K562 (cell line): ENCODE data around the gene TMA7B. TPM values are rescaled to one million over a fixed set of nuclear protein-coding genes. Genes with fewer than 3 reads are reported as not detected.

Source experiments
- ATAC-seq: fragments of 200-7000 bp; cut with Tn5 transposase; 3 replicates; pipeline ENCODE4 v1.9.1; 2020; ENCODE audit warnings: moderate library complexity
- BruUV-seq: library from RNA; stranded (reverse); fragments of 400-500 nt; replicated peaks from 2 replicates; lab custom pipeline; 2021; lab: Mats Ljungman, UMichigan
- CTCF ChIA-PET: fragments of 300-600 bp; formaldehyde crosslinking; extraction: SDS; loops from one replicate; lab custom pipeline; 2021; ENCODE audit warnings: low intra/inter-chr PET ratio; lab: Yijun Ruan, JAX
- POLR2A ChIA-PET: fragments of 300-600, 350-650 bp; sonication (Branson Sonifier 250); formaldehyde crosslinking; extraction: SDS; loops from one replicate; lab custom pipeline; 2021; ENCODE audit warnings: antibody characterized with exemption, inconsistent platforms; lab: Yijun Ruan, JAX
- DNase-seq, 4 experiments: peaks; one replicate each; pipeline versions ENCODE4 v3.0.0 to v3.0.0-alpha.2; 2011 to 2018; ENCODE audit warnings: low spot score in 3 of 4, mixed read lengths in 3 of 4; ENCODE audit errors: extremely low read depth in 1 of 4
- FAIRE-seq: peaks from 2 replicates; lab custom pipeline; 2011; peaks lifted over from hg19 to GRCh38; lab: Jason Lieb, UNC
- H2AFZ ChIP-seq: 2 replicates; pipeline ENCODE4 v1.6.0; 2011; ENCODE audit warnings: low read depth, low read length, control low read depth, inconsistent platforms
- H3K27ac ChIP-seq: fragments of 200-600 bp; 3 replicates; pipeline ENCODE4 v1.8.0; 2011; ENCODE audit warnings: low read depth, mild to moderate bottlenecking, control low read depth, inconsistent platforms, low read length, moderate library complexity, mixed read lengths; ENCODE audit errors: extremely low read depth
- H3K27me3 ChIP-seq, 2 experiments: fragments of 300-600 bp in 1 of 2; 2 replicates in 1 of 2; 3 replicates in 1 of 2; pipeline versions ENCODE4 v1.6.0 to v1.8.0; 2011; ENCODE audit warnings: inconsistent platforms in 2 of 2, low read length in 2 of 2, mild to moderate bottlenecking in 1 of 2, mixed read lengths in 1 of 2, moderate library complexity in 1 of 2; ENCODE audit not compliant: control insufficient read depth in 2 of 2, insufficient read depth in 2 of 2
- H3K36me3 ChIP-seq: fragments of 300-600 bp; 3 replicates; pipeline ENCODE4 v1.8.0; 2011; ENCODE audit warnings: mild to moderate bottlenecking, low read length, inconsistent platforms; ENCODE audit not compliant: control insufficient read depth, insufficient read depth
- H3K4me1 ChIP-seq, 2 experiments: fragments of 200-600 bp in 1 of 2; replicated peaks in 1 of 2; 2 replicates in 1 of 2; 3 replicates in 1 of 2; pipeline versions ENCODE4 v1.5.1 to v1.8.0; 2011; ENCODE audit warnings: inconsistent platforms in 2 of 2, low read length in 2 of 2, mild to moderate bottlenecking in 1 of 2, mixed read lengths in 1 of 2, moderate library complexity in 1 of 2; ENCODE audit not compliant: control insufficient read depth in 2 of 2, insufficient read depth in 2 of 2
- H3K4me2 ChIP-seq: 2 replicates; pipeline ENCODE4 v1.6.1; 2011; ENCODE audit warnings: low read length, control low read depth, inconsistent platforms, mixed read lengths; ENCODE audit not compliant: insufficient read depth
- H3K4me3 ChIP-seq: fragments of 200-600 bp; sonication (generic), shearing (Covaris generic); 2 replicates; pipeline ENCODE4 v1.5.1; 2016; ENCODE audit warnings: control low read depth, inconsistent platforms
- H3K79me2 ChIP-seq: fragments of 200-600 bp; 3 replicates; pipeline ENCODE4 v1.8.0; 2011; ENCODE audit warnings: low read length, inconsistent platforms; ENCODE audit not compliant: control insufficient read depth, insufficient read depth
- H3K9ac ChIP-seq, 2 experiments: 2 replicates each; pipeline versions ENCODE4 v1.6.0 to v1.6.1; 2011; ENCODE audit warnings: low read depth in 2 of 2, low read length in 2 of 2, control low read depth in 1 of 2, inconsistent platforms in 1 of 2, mild to moderate bottlenecking in 1 of 2, mixed read lengths in 1 of 2; ENCODE audit not compliant: insufficient read depth in 1 of 2
- H3K9me1 ChIP-seq: one replicate; pipeline ENCODE4 v1.6.0; 2011; ENCODE audit warnings: inconsistent platforms, mild to moderate bottlenecking, low read length, moderate library complexity; ENCODE audit not compliant: control insufficient read depth, insufficient read depth
- H3K9me3 ChIP-seq: replicated peaks from 2 replicates; pipeline ENCODE4 v1.5.1; 2011; ENCODE audit warnings: low read depth, low read length, inconsistent platforms; ENCODE audit not compliant: control insufficient read depth, insufficient read depth
- H4K20me1 ChIP-seq: replicated peaks from 2 replicates; pipeline ENCODE4 v1.6.1; 2011; ENCODE audit warnings: low read length, inconsistent platforms, mixed read lengths; ENCODE audit not compliant: control insufficient read depth, insufficient read depth
- CEBPB ChIP-seq: fragments of 450-650 bp; IDR thresholded peaks from 2 replicates; pipeline ENCODE4 v1.6.1; 2016; ENCODE audit warnings: missing genetic modification characterization, missing compliant biosample characterization
- CEBPG ChIP-seq, 3 experiments: fragments of 200-800 bp in 1 of 3; sonication (Bioruptor generic) in 1 of 3; sonication (generic) in 1 of 3; formaldehyde crosslinking in 1 of 3; IDR thresholded peaks in 2 of 3; conservative IDR thresholded peaks in 1 of 3; 2 replicates each; pipeline versions ENCODE4 v1.6.1 to v1.8.0; 2016 to 2022; ENCODE audit warnings: missing compliant biosample characterization in 2 of 3, missing genetic modification characterization in 2 of 3, mild to moderate bottlenecking in 1 of 3, missing genetic modification reagents in 1 of 3
- DPF2 ChIP-seq: fragments of 450-650 bp; IDR thresholded peaks from 2 replicates; pipeline ENCODE4 v1.6.1; 2016
- EHMT2 ChIP-seq: fragments of 450-650 bp; IDR thresholded peaks from 2 replicates; pipeline ENCODE4 v1.6.1; 2018; ENCODE audit warnings: antibody characterized with exemption
- EZH2 ChIP-seq: IDR thresholded peaks from 2 replicates; pipeline ENCODE4 v1.6.1; 2012; ENCODE audit warnings: low read depth, mild to moderate bottlenecking, inconsistent platforms, low read length, borderline replicate concordance
- HDAC2 ChIP-seq: fragments of 450-650 bp; IDR thresholded peaks from 2 replicates; pipeline ENCODE4 v1.6.1; 2016; ENCODE audit warnings: mild to moderate bottlenecking
- HIVEP1 ChIP-seq: fragments of 250-450 bp; sonication (Bioruptor Pico); IDR thresholded peaks from 2 replicates; pipeline ENCODE4 v1.4.0; 2020; ENCODE audit warnings: mild to moderate bottlenecking
- JUND ChIP-seq, 2 experiments: IDR thresholded peaks; 2 replicates in 1 of 2; 3 replicates in 1 of 2; pipeline ENCODE4 v1.6.1; 2011; ENCODE audit warnings: borderline replicate concordance in 2 of 2, low read depth in 2 of 2, low read length in 2 of 2, improper control_type of control experiment in 1 of 2, missing biosample characterization in 1 of 2, missing genetic modification characterization in 1 of 2, missing genetic modification reagents in 1 of 2
- MAFK ChIP-seq: IDR thresholded peaks from 2 replicates; pipeline ENCODE4 v1.6.1; 2011; ENCODE audit warnings: low read length, improper control_type of control experiment
- MYNN ChIP-seq, 2 experiments: sonication (generic); formaldehyde crosslinking in 1 of 2; IDR thresholded peaks; 2 replicates each; pipeline versions ENCODE4 v1.5.0 to v1.6.1; 2016 to 2020; ENCODE audit warnings: antibody characterized with exemption in 1 of 2, missing genetic modification reagents in 1 of 2
- NEUROD1 ChIP-seq: fragments of 150-350 bp; IDR thresholded peaks from 2 replicates; pipeline ENCODE4 v1.6.1; 2014; ENCODE audit warnings: borderline replicate concordance, low read length, low read depth; ENCODE audit not compliant: partially characterized antibody
- NFIC ChIP-seq: fragments of 450-650 bp; IDR thresholded peaks from 2 replicates; pipeline ENCODE4 v1.6.1; 2017; ENCODE audit warnings: mild to moderate bottlenecking, inconsistent platforms
- NFRKB ChIP-seq: fragments of 450-650 bp; IDR thresholded peaks from 2 replicates; pipeline ENCODE4 v1.6.1; 2016; ENCODE audit warnings: low read depth
- POLR2A ChIP-seq: fragments of 450-650 bp; conservative IDR thresholded peaks from 2 replicates; pipeline ENCODE4 v1.6.1; 2016
- RBM14 ChIP-seq: fragments of 200-400 bp; formaldehyde crosslinking; IDR thresholded peaks from 2 replicates; pipeline ENCODE4 v1.6.1; 2018; ENCODE audit warnings: low read depth, mild to moderate bottlenecking, low read length, moderate library complexity, borderline replicate concordance; ENCODE audit not compliant: insufficient read depth
- SNRNP70 ChIP-seq: fragments of 200-400 bp; formaldehyde crosslinking; optimal IDR thresholded peaks from 2 replicates; pipeline ENCODE3; 2017; ENCODE audit warnings: low read depth, low read length
- TBL1XR1 ChIP-seq, 2 experiments: IDR thresholded peaks; 2 replicates each; pipeline ENCODE4 v1.6.1; 2012; ENCODE audit warnings: improper control_type of control experiment in 2 of 2, low read length in 2 of 2, mild to moderate bottlenecking in 1 of 2
- TCF3 ChIP-seq: sonication (generic); formaldehyde crosslinking; IDR thresholded peaks from 2 replicates; pipeline ENCODE4 v1.4.0; 2020; ENCODE audit warnings: mild to moderate bottlenecking, missing genetic modification reagents
- ZBTB17 ChIP-seq: fragments of 450-650 bp; formaldehyde crosslinking; IDR thresholded peaks from 2 replicates; pipeline ENCODE4 v1.4.0; 2020; ENCODE audit warnings: mild to moderate bottlenecking
- ZNF143 ChIP-seq: sonication (generic); formaldehyde crosslinking; IDR thresholded peaks from 2 replicates; pipeline ENCODE4 v1.9.0; 2022; ENCODE audit warnings: mild to moderate bottlenecking, missing genetic modification reagents
- ZNF165 ChIP-seq: fragments of 250-450 bp; sonication (Bioruptor Pico); IDR thresholded peaks from 2 replicates; pipeline ENCODE4 v1.4.0; 2020; ENCODE audit warnings: borderline replicate concordance
- WGBS: fragments of 100-300 bp; shearing (Covaris generic); methylation state at CpG from one replicate; pipeline ENCODE4 v1.1.6; 2016; ENCODE audit warnings: low coverage, mixed read lengths; ENCODE audit not compliant: insufficient coverage; ENCODE audit errors: missing lambda C conversion rate; 5-methylcytosine and 5-hydroxymethylcytosine counted together
- in situ Hi-C: fragments of 300-500 bp; cut with MboI; formaldehyde crosslinking; loops from 4 replicates; pipeline ENCODE4 v1.15.0; 2018; ENCODE audit warnings: inconsistent platforms, mixed read lengths
- intact Hi-C: fragments of 100-400 bp; cut with micrococcal nuclease; formaldehyde crosslinking; loops from 2 replicates; pipeline ENCODE4 v1.14.2; 2022
- polyA plus RNA-seq, 8 experiments: library from polyadenylated mRNA; depleted of rRNA in 4 of 8; stranded (reverse) in 5 of 8; unstranded in 3 of 8; fragments of >200 nt; fragmentation: Nextera tagmentation in 2 of 8; fragmentation: Illumina TruSeq in 1 of 8; extraction: Ambion mirVana in 2 of 8; extraction: Trizol in 1 of 8; gene quantifications; 2 replicates each; pipeline versions ENCODE4 v1.2.1 to v1.2.3, GENCODE V29; 2011 to 2014; ENCODE audit warnings: inconsistent platforms in 1 of 8, missing spikeins in 1 of 8
- total RNA-seq, 7 experiments: library from RNA; depleted of rRNA in 6 of 7; stranded (reverse); fragments of >200 nt in 6 of 7; fragmentation: Illumina TruSeq in 2 of 7; extraction: Trizol in 2 of 7; gene quantifications; 2 replicates each; pipeline versions ENCODE4 v1.2.1 to v1.2.3, GENCODE V29; 2011 to 2021; ENCODE audit warnings: low replicate concordance in 1 of 7

The TMA7B gene
- total and polyA plus RNA-seq, 9 of the 15 experiments (the other 6 are each of a cell fraction or from before 2014, with no cell fraction given), result 5.6 to 14.2 (median 11.8) TPM

DNA sequence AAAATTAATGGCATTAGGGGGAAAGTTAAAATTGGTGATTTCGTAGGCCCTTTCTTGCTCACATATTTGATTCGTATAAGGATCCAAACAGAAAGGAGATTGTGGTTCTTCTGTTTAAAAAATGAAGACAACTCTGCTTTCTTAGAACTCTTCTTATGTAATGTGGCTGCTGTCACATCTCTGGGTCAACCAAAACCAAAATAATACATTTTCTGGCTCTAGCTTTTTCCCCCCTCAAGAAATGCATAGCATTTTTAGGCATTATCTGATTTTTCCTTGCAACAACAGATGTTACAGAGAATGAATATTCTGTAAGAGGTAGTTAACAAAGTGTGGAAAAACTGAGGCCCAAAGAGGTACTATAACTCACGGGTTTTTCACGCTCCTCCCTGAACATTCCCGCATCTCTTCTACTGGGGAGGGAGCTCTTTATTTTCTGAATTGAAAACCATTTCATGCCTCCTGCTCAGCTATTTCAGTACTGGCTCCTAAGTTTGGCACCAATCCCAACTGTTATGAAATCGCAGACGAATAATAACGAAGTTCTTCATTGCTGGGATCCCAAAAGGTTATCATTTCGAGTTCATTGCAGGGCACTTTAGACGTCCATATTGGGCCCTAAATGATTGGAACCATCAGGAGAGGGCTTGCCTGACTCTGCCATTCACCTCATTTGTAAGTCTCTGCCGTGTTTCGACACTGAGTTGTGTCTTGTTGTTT, 42.3 kb upstream of the TMA7B start:
- intact Hi-C loops, result no loop called here
- Histone ChIP-seq H3K4me1 (peaks cover 27 to 64% of the 10 kb centered on the region in 2 experiments), H2AFZ (peak overlapping the region; percentile 84), H3K9me1 (no peaks in the 10 kb centered on the region), H3K79me2 (peaks cover 37% of the 10 kb centered on the region; the same call in 2 of the 3 replicates), H3K36me3 (no peaks in the 10 kb centered on the region), H3K27me3 (no peaks in the 10 kb centered on the region), H3K9ac (peak overlapping the region in 1 of 2 experiments; percentile 39; a peak in 1 of 4 replicates), H3K4me3 (no peak overlapping the region), H3K4me2 (peak overlapping the region; percentile 43; the same call in 1 of the 2 replicates), H3K27ac (peak overlapping the region; percentile 51; the same call in 2 of the 3 replicates), H3K9me3 (no peaks in the 10 kb centered on the region), H4K20me1 (no peaks in the 10 kb centered on the region)
- in situ Hi-C loops, result no loop called here
- FAIRE-seq, result peak; percentile 6
- BruUV-seq, result no TSS peak
- WGBS, result 12% methylated on average over 12 of the region's 12 CpGs
- CTCF ChIA-PET, result no interaction called here
- no peak; the same call in 2 of the 3 replicates for ATAC-seq
- POLR2A ChIA-PET, result interaction anchor here (0.5 to 3.4 kb wide), 4 partner anchors 8 to 187 kb away, joined by 3 to 13 read pairs (median 3); no protein-coding TSS in a partner anchor
- DNase-seq, result no peak
- no peak for TF ChIP-seq EZH2
- no peak for TF ChIP-seq NEUROD1
- TF ChIP-seq TCF3 (CRISPR knock-in tag), result no peak
- TF ChIP-seq JUND (IDR thresholded peaks at IDR 0.05; ENCODE audit: borderline replicate concordance, low read depth, low read length), result no peak
- TF ChIP-seq JUND (tag; IDR thresholded peaks at IDR 0.05; ENCODE audit: borderline replicate concordance, low read depth, low read length), result peak; percentile 42; the same call in 1 of the 3 replicates
- TF ChIP-seq NFRKB, result 0 out of 2 replicates have a peak, but pooled peaks have one; percentile 45
- TF ChIP-seq CEBPG (CRISPR knock-in tag; IDR thresholded peaks at IDR 0.05), result no peak
- TF ChIP-seq CEBPG (tag; conservative IDR thresholded peaks at IDR 0.05 in 1 of 2, IDR thresholded peaks at IDR 0.05 in 1 of 2), result peak in 1 of 2 experiments; percentile 50; a peak in 1 of 4 replicates
- no peak for TF ChIP-seq HIVEP1 (CRISPR knock-in tag)
- TF ChIP-seq ZBTB17 (CRISPR knock-in tag), result no peak
- no peak for TF ChIP-seq ZNF143 (CRISPR knock-in tag)
- peak; percentile 78 for TF ChIP-seq CEBPB (tag)
- TF ChIP-seq SNRNP70, result no peak
- peak; percentile 85 for TF ChIP-seq NFIC
- no peak for TF ChIP-seq POLR2A
- peak in 1 of 2 experiments; percentile 8; a peak in 1 of 4 replicates for TF ChIP-seq TBL1XR1 (IDR thresholded peaks at IDR 0.05; ENCODE audit: low read length in 2 of 2)
- peak; percentile 13; the same call in 1 of the 2 replicates for TF ChIP-seq DPF2
- no peak for TF ChIP-seq ZNF165 (CRISPR knock-in tag)
- no peak for TF ChIP-seq EHMT2
- TF ChIP-seq MYNN (IDR thresholded peaks at IDR 0.05), result no peak
- TF ChIP-seq MYNN (CRISPR knock-in tag; IDR thresholded peaks at IDR 0.05), result no peak
- no peak for TF ChIP-seq MAFK
- TF ChIP-seq HDAC2, result 0 out of 2 replicates have a peak, but pooled peaks have one; percentile 39
- TF ChIP-seq RBM14, result no peak
